Liver (tissue), 9 donors: ENCODE data around the gene PSMD1. TPM values are rescaled to one million over a fixed set of nuclear protein-coding genes. Genes with fewer than 3 reads are reported as not detected.

Experiments
- DNase-seq: peaks from one replicate; pipeline ENCODE4 v3.0.0-alpha.2; 2017; ENCODE audit warnings: low spot score
- H3K27ac ChIP-seq, 2 donors: one replicate each; pipeline ENCODE4 v1.7.0; 2013; ENCODE audit warnings: inconsistent platforms in 2 of 2, low read length in 2 of 2, control low read depth in 1 of 2, low read depth in 1 of 2, mild to moderate bottlenecking in 1 of 2
- H3K27me3 ChIP-seq, 4 donors: one replicate each; pipeline versions ENCODE4 v1.6.1 to v1.7.0; 2013; ENCODE audit warnings: low read length in 3 of 4, inconsistent platforms in 1 of 4, mild to moderate bottlenecking in 1 of 4, moderate library complexity in 1 of 4; ENCODE audit not compliant: control insufficient read depth in 4 of 4, insufficient read depth in 4 of 4
- H3K36me3 ChIP-seq, 4 donors: one replicate each; pipeline versions ENCODE4 v1.6.1 to v1.7.0; 2013; ENCODE audit warnings: low read length in 3 of 4, mild to moderate bottlenecking in 3 of 4, low read depth in 1 of 4, moderate library complexity in 1 of 4; ENCODE audit not compliant: control insufficient read depth in 4 of 4, insufficient read depth in 3 of 4
- H3K4me1 ChIP-seq, 4 donors: one replicate each; pipeline versions ENCODE4 v1.6.1 to v1.7.0; 2013; ENCODE audit warnings: low read length in 3 of 4, mild to moderate bottlenecking in 3 of 4, moderate library complexity in 1 of 4; ENCODE audit not compliant: control insufficient read depth in 4 of 4, insufficient read depth in 4 of 4
- H3K4me3 ChIP-seq, 3 donors: one replicate each; pipeline versions ENCODE4 v1.6.1 to v1.7.0; 2013; ENCODE audit warnings: low read length in 3 of 3, control low read depth in 1 of 3, low read depth in 1 of 3, mild to moderate bottlenecking in 1 of 3
- H3K9ac ChIP-seq, 2 donors: one replicate each; pipeline ENCODE4 v1.7.0; 2013; ENCODE audit warnings: low read length in 2 of 2, mild to moderate bottlenecking in 2 of 2, moderate library complexity in 2 of 2, control low read depth in 1 of 2, low read depth in 1 of 2
- H3K9me3 ChIP-seq, 4 donors: one replicate each; pipeline versions ENCODE4 v1.6.1 to v1.7.0; 2013; ENCODE audit warnings: low read length in 3 of 4; ENCODE audit not compliant: control insufficient read depth in 4 of 4
- ATF3 ChIP-seq: IDR thresholded peaks from 2 replicates; pipeline ENCODE4 v1.6.1; 2016; ENCODE audit warnings: antibody characterized with exemption
- CTCF ChIP-seq: fragments of 150-350 bp; IDR thresholded peaks from 2 replicates; pipeline ENCODE4 v1.5.1; 2017; ENCODE audit warnings: improper control_type of control experiment, low read depth, low read length; ENCODE audit not compliant: missing input control
- EGR1 ChIP-seq, 2 donors: IDR thresholded peaks; 2 replicates each; pipeline ENCODE4 v1.6.1; 2016 to 2018; ENCODE audit warnings: antibody characterized with exemption in 2 of 2, low read depth in 2 of 2
- FOXA1 ChIP-seq: IDR thresholded peaks from 2 replicates; pipeline ENCODE4 v1.6.1; 2016; ENCODE audit warnings: antibody characterized with exemption
- FOXA2 ChIP-seq: IDR thresholded peaks from 2 replicates; pipeline ENCODE4 v1.6.1; 2016; ENCODE audit warnings: antibody characterized with exemption
- GABPA ChIP-seq, 2 donors: IDR thresholded peaks in 1 of 2; conservative IDR thresholded peaks in 1 of 2; 2 replicates each; pipeline ENCODE4 v1.6.1; 2016; ENCODE audit warnings: antibody characterized with exemption in 2 of 2, mild to moderate bottlenecking in 1 of 2, moderate library complexity in 1 of 2
- HNF4A ChIP-seq, 2 donors: conservative IDR thresholded peaks; 2 replicates each; pipeline ENCODE4 v1.6.1; 2016; ENCODE audit warnings: antibody characterized with exemption in 2 of 2, mild to moderate bottlenecking in 2 of 2
- HNF4G ChIP-seq: IDR thresholded peaks from 2 replicates; pipeline ENCODE4 v1.6.1; 2016; ENCODE audit warnings: antibody characterized with exemption
- MAX ChIP-seq: IDR thresholded peaks from 2 replicates; pipeline ENCODE4 v1.6.1; 2016; ENCODE audit warnings: antibody characterized with exemption
- NR2F2 ChIP-seq: IDR thresholded peaks from 2 replicates; pipeline ENCODE4 v1.6.1; 2016; ENCODE audit warnings: antibody characterized with exemption
- RAD21 ChIP-seq, 2 donors: IDR thresholded peaks; 2 replicates each; pipeline ENCODE4 v1.6.1; 2016; ENCODE audit warnings: antibody characterized with exemption in 2 of 2, mild to moderate bottlenecking in 2 of 2
- REST ChIP-seq: IDR thresholded peaks from 2 replicates; pipeline ENCODE4 v1.6.1; 2016; ENCODE audit warnings: antibody characterized with exemption, mild to moderate bottlenecking
- RXRA ChIP-seq, 2 donors: IDR thresholded peaks; 2 replicates each; pipeline ENCODE4 v1.6.1; 2017 to 2018; ENCODE audit warnings: antibody characterized with exemption in 2 of 2, mild to moderate bottlenecking in 1 of 2
- SP1 ChIP-seq: IDR thresholded peaks from 2 replicates; pipeline ENCODE4 v1.6.1; 2018; ENCODE audit warnings: antibody characterized with exemption, mild to moderate bottlenecking
- TAF1 ChIP-seq: conservative IDR thresholded peaks from 2 replicates; pipeline ENCODE4 v1.6.1; 2016; ENCODE audit warnings: antibody characterized with exemption, mild to moderate bottlenecking
- YY1 ChIP-seq: IDR thresholded peaks from 2 replicates; pipeline ENCODE4 v1.6.1; 2016; ENCODE audit warnings: antibody characterized with exemption, mild to moderate bottlenecking
- ZBTB33 ChIP-seq: IDR thresholded peaks from 2 replicates; pipeline ENCODE4 v1.6.1; 2016; ENCODE audit warnings: antibody characterized with exemption
- WGBS: extraction: QIAGEN DNeasy Blood & Tissue Kit; methylation state at CpG from one replicate; pipeline ENCODE4 v1.1.7; 2013; 5-methylcytosine and 5-hydroxymethylcytosine counted together
- polyA plus RNA-seq, 2 donors: library from polyadenylated mRNA; stranded (reverse) in 1 of 2; unstranded in 1 of 2; fragments of 200-250 nt in 1 of 2; fragments of >200 nt in 1 of 2; fragmentation: Nextera tagmentation in 1 of 2; extraction: Ambion mirVana in 1 of 2; gene quantifications; one replicate each; pipeline versions ENCODE4 v1.2.1 to v1.2.3, GENCODE V29; 2013 to 2015
- total RNA-seq, 2 donors: library from RNA; depleted of rRNA; stranded (reverse); fragments of >200 nt; gene quantifications; one replicate each; pipeline ENCODE4 v1.2.3, GENCODE V29; 2014
- donor health status: healthy.
- donor health status: healthy.
- donor health status: healthy.
- donor health status: healthy.
- donor health status: healthy.

PSMD1 gene
- total and polyA plus RNA-seq, 4 donors, result 31.7 to 83.3 (median 68.1) TPM

- H3K27ac ChIP-seq, result peak overlapping the region; percentile 4 to 37
- TF ChIP-seq FOXA1 (no peak), EGR1 (IDR thresholded peaks at IDR 0.05; ENCODE audit: low read depth in 2 of 2) (no peak), YY1 (no peak), MAX (no peak), FOXA2 (no peak), SP1 (no peak), RXRA (IDR thresholded peaks at IDR 0.05) (no peak), TAF1 (no peak), HNF4A (conservative IDR thresholded peaks at IDR 0.05) (no peak), RAD21 (IDR thresholded peaks at IDR 0.05) (no peak), GABPA (IDR thresholded peaks at IDR 0.05 in 1 of 2, conservative IDR thresholded peaks at IDR 0.05 in 1 of 2) (no peak), REST (no peak), NR2F2 (no peak), ATF3 (no peak), HNF4G (no peak), ZBTB33 (no peak), CTCF (no peak)
- 97% methylated on average over 8 of the region's 8 CpGs for WGBS
- no peaks in the 10 kb centered on the region for H3K36me3 ChIP-seq
- no peak overlapping the region for H3K4me3 ChIP-seq
- H3K9me3 ChIP-seq, result no peaks in the 10 kb centered on the region
- H3K9ac ChIP-seq, result no peak overlapping the region
- no peak for DNase-seq
- no peaks in the 10 kb centered on the region for H3K27me3 ChIP-seq
- peaks cover 0 to 11% (median 5%) of the 10 kb centered on the region in 4 donors for H3K4me1 ChIP-seq
Observed at GRCh38 chr2:231189171-231189530, 132.5 kb downstream of the PSMD1 start.
